Measurements from ENCODE around the gene PEBP1.
A peak's percentile ranks its signal among the peaks of the same experiment; 100 is the strongest.

Gene PEBP1

GRCh38 chr12:118109088-118109487 is 26.8 kb upstream of the PEBP1 start:
- in situ Hi-C loops (cut with HindIII; ENCODE audit: low sequenced_read_pairs) = no loop called here
- TF ChIP-seq, protein P1, sequence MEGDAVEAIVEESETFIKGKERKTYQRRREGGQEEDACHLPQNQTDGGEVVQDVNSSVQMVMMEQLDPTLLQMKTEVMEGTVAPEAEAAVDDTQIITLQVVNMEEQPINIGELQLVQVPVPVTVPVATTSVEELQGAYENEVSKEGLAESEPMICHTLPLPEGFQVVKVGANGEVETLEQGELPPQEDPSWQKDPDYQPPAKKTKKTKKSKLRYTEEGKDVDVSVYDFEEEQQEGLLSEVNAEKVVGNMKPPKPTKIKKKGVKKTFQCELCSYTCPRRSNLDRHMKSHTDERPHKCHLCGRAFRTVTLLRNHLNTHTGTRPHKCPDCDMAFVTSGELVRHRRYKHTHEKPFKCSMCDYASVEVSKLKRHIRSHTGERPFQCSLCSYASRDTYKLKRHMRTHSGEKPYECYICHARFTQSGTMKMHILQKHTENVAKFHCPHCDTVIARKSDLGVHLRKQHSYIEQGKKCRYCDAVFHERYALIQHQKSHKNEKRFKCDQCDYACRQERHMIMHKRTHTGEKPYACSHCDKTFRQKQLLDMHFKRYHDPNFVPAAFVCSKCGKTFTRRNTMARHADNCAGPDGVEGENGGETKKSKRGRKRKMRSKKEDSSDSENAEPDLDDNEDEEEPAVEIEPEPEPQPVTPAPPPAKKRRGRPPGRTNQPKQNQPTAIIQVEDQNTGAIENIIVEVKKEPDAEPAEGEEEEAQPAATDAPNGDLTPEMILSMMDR (IDR thresholded peaks at IDR 0.05; ENCODE audit: low read depth, low read length) = no peak
- no peak for DNase-seq (ENCODE audit: low read depth, low spot score)
- H3K4me3 ChIP-seq (ENCODE audit: low read depth, low read length) = no peak overlapping the region

- TF ChIP-seq, protein P1 (IDR thresholded peaks at IDR 0.05; ENCODE audit: low read depth, low read length) = no peak
- no peak overlapping the region for H3K4me3 ChIP-seq (ENCODE audit: low read depth, low read length)
- no peak for DNase-seq (ENCODE audit: low read depth, low spot score)
- in situ Hi-C loops (cut with HindIII; ENCODE audit: low sequenced_read_pairs) = no loop called here
Measured at GRCh38 chr12:118119449-118119879, 16.5 kb upstream of the PEBP1 start.

DNA sequence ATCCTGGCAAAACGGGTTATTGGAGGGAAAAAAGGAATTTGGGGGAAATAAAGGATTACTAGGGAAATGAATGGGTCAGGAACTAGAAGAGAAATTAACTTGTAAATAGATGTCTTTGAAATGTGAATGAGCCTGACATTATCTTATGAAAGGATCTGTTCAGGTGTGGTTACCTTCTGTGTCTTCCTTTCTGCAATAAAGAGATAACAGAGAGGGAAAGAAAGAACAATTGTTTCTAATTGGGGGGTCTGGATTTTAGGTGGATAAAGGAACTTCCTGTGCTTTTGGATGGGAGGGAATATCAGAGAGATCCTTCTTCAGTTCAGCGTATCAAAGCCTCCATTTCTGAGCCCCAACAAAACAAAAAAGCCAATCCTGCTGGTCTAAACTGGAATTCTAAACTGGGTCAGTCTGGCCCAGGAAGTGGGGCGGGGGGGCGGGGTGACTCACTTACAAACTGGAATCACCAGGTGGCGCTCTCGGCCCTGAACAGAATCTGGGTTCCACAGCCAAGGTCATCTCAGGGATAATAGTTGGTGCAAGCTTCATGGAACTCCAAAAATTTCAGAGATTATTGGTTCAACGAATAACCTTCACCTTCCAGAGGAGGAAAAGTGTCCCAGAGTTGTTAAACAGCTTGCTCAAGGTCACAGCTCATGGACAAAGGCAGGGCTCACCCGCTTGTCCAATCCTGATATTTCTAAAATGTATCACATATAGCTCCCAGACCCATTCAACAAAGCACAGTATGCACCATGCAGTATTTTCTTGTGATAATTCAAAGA is 15.2 kb upstream of the PEBP1 start:
- in situ Hi-C loops (cut with HindIII; ENCODE audit: low sequenced_read_pairs) = no loop called here
- TF ChIP-seq, protein P1 (IDR thresholded peaks at IDR 0.05; ENCODE audit: low read depth, low read length) = peak; percentile 55
- DNase-seq (ENCODE audit: low read depth, low spot score) = peak; percentile 65
- H3K4me3 ChIP-seq (ENCODE audit: low read depth, low read length) = no peak overlapping the region

GRCh38 chr12:118122264-118122663 is 13.7 kb upstream of the PEBP1 start:
- DNase-seq (ENCODE audit: low read depth, low spot score) = no peak
- TF ChIP-seq, protein P1 (IDR thresholded peaks at IDR 0.05; ENCODE audit: low read depth, low read length) = no peak
- in situ Hi-C loops (cut with HindIII; ENCODE audit: low sequenced_read_pairs) = no loop called here
- no peak overlapping the region for H3K4me3 ChIP-seq (ENCODE audit: low read depth, low read length)

DNA sequence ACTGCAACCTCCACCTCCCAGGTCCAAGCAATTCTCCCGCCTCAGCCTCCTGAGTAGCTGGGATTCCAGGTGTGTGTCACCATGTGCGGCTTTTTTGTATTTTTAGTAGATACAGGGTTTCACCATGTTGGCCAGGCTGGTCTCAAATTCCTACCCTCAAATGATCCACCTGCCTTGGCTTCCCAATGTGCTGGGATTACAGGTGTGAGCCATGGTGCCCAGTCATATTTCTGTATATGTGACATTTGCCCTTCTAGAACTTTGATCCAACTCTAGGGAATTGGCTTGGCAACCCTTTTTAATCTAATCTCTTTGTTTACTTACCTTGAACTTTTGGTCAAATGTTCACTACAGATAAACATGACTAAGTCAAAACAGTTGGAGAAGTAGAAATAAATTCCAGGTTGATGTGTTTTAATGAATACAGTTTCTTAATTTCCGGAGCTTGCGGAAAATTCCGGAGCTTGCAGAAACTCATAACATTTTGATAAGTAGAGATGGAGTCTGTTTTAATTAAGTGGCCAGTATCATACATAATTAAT is 11.5 kb upstream of the PEBP1 start:
- H3K4me3 ChIP-seq (ENCODE audit: low read depth, low read length) = no peak overlapping the region
- no peak for DNase-seq (ENCODE audit: low read depth, low spot score)
- TF ChIP-seq, protein P1 (IDR thresholded peaks at IDR 0.05; ENCODE audit: low read depth, low read length) = no peak
- in situ Hi-C loops (cut with HindIII; ENCODE audit: low sequenced_read_pairs) = no loop called here

DNA sequence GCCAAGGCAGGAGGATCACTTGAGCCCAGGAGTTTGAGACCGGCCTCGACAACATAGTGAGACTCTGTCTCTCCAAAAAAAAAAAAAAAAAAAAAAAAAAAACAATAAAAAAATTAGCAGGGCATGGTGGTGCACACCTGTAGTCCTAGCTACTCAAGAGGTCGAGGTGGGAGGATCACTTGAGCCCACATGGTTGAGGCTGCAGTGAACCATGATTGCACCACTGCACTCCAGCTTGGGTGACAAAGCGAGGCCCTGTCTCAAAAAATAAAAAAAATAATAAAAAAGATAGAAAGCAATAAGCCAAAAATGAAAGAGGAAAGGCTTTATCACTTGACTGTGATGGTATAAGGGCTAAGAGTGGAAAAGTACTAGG is 10.2 kb upstream of the PEBP1 start:
- in situ Hi-C loops (cut with HindIII; ENCODE audit: low sequenced_read_pairs) = no loop called here
- H3K4me3 ChIP-seq (ENCODE audit: low read depth, low read length) = no peak overlapping the region
- TF ChIP-seq, protein P1 (IDR thresholded peaks at IDR 0.05; ENCODE audit: low read depth, low read length) = no peak
- no peak for DNase-seq (ENCODE audit: low read depth, low spot score)

Measured in astrocyte of the spinal cord (primary cell).